Esophagus squamous epithelium (tissue), 5 donors: ENCODE data around the gene LRP1B. TPM values are rescaled to one million over a fixed set of nuclear protein-coding genes. Genes with fewer than 3 reads are reported as not detected.

Source experiments
- DNase-seq: peaks from one replicate; lab custom pipeline; 2025; lab: John Stamatoyannopoulos, UW
- H3K27ac ChIP-seq, 4 donors: fragments of 200-600 bp; sonication (generic); one replicate each; pipeline ENCODE4 v1.5.1; 2016 to 2019; ENCODE audit warnings: mild to moderate bottlenecking in 1 of 4
- H3K27me3 ChIP-seq, 4 donors: fragments of 200-600 bp; sonication (generic); 1 replicate in 3 of 4; 2 replicates in 1 of 4; pipeline versions ENCODE4 v1.5.1 to v1.6.0; 2017 to 2021; ENCODE audit warnings: antibody characterized with exemption in 1 of 4
- H3K36me3 ChIP-seq, 3 donors: fragments of 200-600 bp; sonication (generic); one replicate each; pipeline ENCODE4 v1.5.1; 2016 to 2019
- H3K4me1 ChIP-seq, 3 donors: fragments of 200-600 bp; sonication (generic); one replicate each; pipeline ENCODE4 v1.5.1; 2017 to 2019
- H3K4me3 ChIP-seq, 4 donors: fragments of 200-600 bp; sonication (generic); 1 replicate in 3 of 4; 2 replicates in 1 of 4; pipeline ENCODE4 v1.5.1; 2016 to 2019; ENCODE audit warnings: mild to moderate bottlenecking in 2 of 4, moderate library complexity in 1 of 4
- H3K9me3 ChIP-seq, 3 donors: fragments of 200-600 bp; sonication (generic); one replicate each; pipeline ENCODE4 v1.5.1; 2016 to 2019
- CTCF ChIP-seq, 6 experiments: fragments of 450-650 bp in 4 of 6; fragments of 200-600 bp in 2 of 6; sonication (generic) in 2 of 6; IDR thresholded peaks; one replicate each; pipeline ENCODE4 v1.5.1; 2016 to 2019; ENCODE audit warnings: antibody characterized with exemption in 6 of 6, mild to moderate bottlenecking in 4 of 6, moderate library complexity in 4 of 6
- POLR2A ChIP-seq, 4 donors: fragments of 450-650 bp; IDR thresholded peaks; one replicate each; pipeline ENCODE4 v1.6.1; 2017; ENCODE audit warnings: antibody characterized with exemption in 4 of 4, mild to moderate bottlenecking in 4 of 4, moderate library complexity in 3 of 4
- WGBS, 2 donors: methylation state at CpG; one replicate each; pipeline ENCODE4 v1.1.5; 2018; 5-methylcytosine and 5-hydroxymethylcytosine counted together
- intact Hi-C: fragments of 100-400 bp; cut with DNase I; formaldehyde crosslinking; loops from one replicate; pipeline ENCODE4 v1.15.0; 2022
- total RNA-seq, 4 donors: library from RNA; depleted of rRNA; stranded (reverse); fragments of >200 nt; gene quantifications; one replicate each; pipeline ENCODE4 v1.1.0, GENCODE V29; 2016
- donor health status: DM: yes; HTN: yes; CAD: no.

The LRP1B gene
- total RNA-seq, 4 donors from 2014 or later, result 0.04 to 1.1 (median 0.23) TPM

GRCh38 chr2:140580532-140581151, 1550.2 kb downstream of the LRP1B start:
- Histone ChIP-seq H3K4me1 (no peaks in the 10 kb centered on the region), H3K27ac (no peak overlapping the region), H3K36me3 (no peaks in the 10 kb centered on the region), H3K27me3 (no peaks in the 10 kb centered on the region), H3K9me3 (no peaks in the 10 kb centered on the region), H3K4me3 (no peak overlapping the region)
- TF ChIP-seq CTCF (IDR thresholded peaks at IDR 0.05) (no peak), POLR2A (IDR thresholded peaks at IDR 0.05) (no peak)
- no peak for DNase-seq
- WGBS, 2 donors, result 53 to 59% methylated on average over 2 of the region's 2 CpGs
- intact Hi-C loops, result no loop called here

GRCh38 chr2:140577453-140577852, 1553.4 kb downstream of the LRP1B start:
- H3K27ac ChIP-seq, result no peak overlapping the region
- no peaks in the 10 kb centered on the region for H3K4me1 ChIP-seq
- no peak overlapping the region for H3K4me3 ChIP-seq
- TF ChIP-seq POLR2A (IDR thresholded peaks at IDR 0.05) (no peak), CTCF (IDR thresholded peaks at IDR 0.05) (no peak)
- no peak for DNase-seq
- H3K36me3 ChIP-seq, result no peaks in the 10 kb centered on the region
- intact Hi-C loops, result no loop called here
- WGBS, 2 donors, result 73 to 76% methylated on average over 2 of the region's 2 CpGs
- H3K27me3 ChIP-seq, result no peaks in the 10 kb centered on the region
- H3K9me3 ChIP-seq, result no peaks in the 10 kb centered on the region

- H3K4me3 ChIP-seq, result no peak overlapping the region
- H3K27ac ChIP-seq, result no peak overlapping the region
- 70 to 81% methylated on average over 2 of the region's 2 CpGs for WGBS, 2 donors
- DNase-seq, result no peak
- no peaks in the 10 kb centered on the region for H3K36me3 ChIP-seq
- H3K4me1 ChIP-seq, result no peaks in the 10 kb centered on the region
- intact Hi-C loops, result no loop called here
- TF ChIP-seq POLR2A (IDR thresholded peaks at IDR 0.05), result no peak
- TF ChIP-seq CTCF (IDR thresholded peaks at IDR 0.05), result no peak
- no peaks in the 10 kb centered on the region for H3K27me3 ChIP-seq
- H3K9me3 ChIP-seq, result peaks cover 0 to 6% (median 0%) of the 10 kb centered on the region in 3 donors
Observed at GRCh38 chr2:140567734-140568133, 1563.1 kb downstream of the LRP1B start.

GRCh38 chr2:140565756-140566155, 1565.1 kb downstream of the LRP1B start:
- intact Hi-C loops, result no loop called here
- peaks cover 0 to 6% (median 0%) of the 10 kb centered on the region in 3 donors for H3K9me3 ChIP-seq

More at GRCh38 chr2:140565756-140566155, 1565.1 kb downstream of the LRP1B start:
- Histone ChIP-seq H3K27ac (no peak overlapping the region), H3K4me3 (no peak overlapping the region), H3K36me3 (no peaks in the 10 kb centered on the region), H3K27me3 (no peaks in the 10 kb centered on the region), H3K4me1 (no peaks in the 10 kb centered on the region)
- 29 to 50% methylated on average over 3 of the region's 3 CpGs for WGBS, 2 donors
- TF ChIP-seq POLR2A (IDR thresholded peaks at IDR 0.05) (no peak), CTCF (IDR thresholded peaks at IDR 0.05) (no peak)
- DNase-seq, result no peak
